ENCODE measurements around the gene RAB11FIP4. TPM values are rescaled to one million over a fixed set of nuclear protein-coding genes. Genes with fewer than 3 reads are reported as not detected.

RAB11FIP4 gene
- total and polyA plus RNA-seq, 9 of the 15 experiments (the other 6 are each of a cell fraction or from before 2014, with no cell fraction given), result 0.62 to 16.6 (median 8.9) TPM

GRCh38 chr17:31428111-31428510 is 36.6 kb downstream of the RAB11FIP4 start:
- Histone ChIP-seq H3K9me3 (replicated peaks; ENCODE audit: control insufficient read depth, insufficient read depth, low read depth, low read length) (0 out of 2 replicates have a peak, but pooled peaks cover 3% of the 10 kb centered on the region), H3K27me3 (ENCODE audit: control insufficient read depth in 2 of 2, insufficient read depth in 2 of 2, low read length in 2 of 2) (peaks cover 26 to 55% of the 10 kb centered on the region in 2 experiments), H3K4me2 (ENCODE audit: insufficient read depth, low read length) (no peak overlapping the region), H3K9ac (ENCODE audit: insufficient read depth in 1 of 2, low read depth in 2 of 2, low read length in 2 of 2) (no peak overlapping the region), H3K9me1 (ENCODE audit: control insufficient read depth, insufficient read depth, low read length) (no peaks in the 10 kb centered on the region), H3K36me3 (ENCODE audit: control insufficient read depth, insufficient read depth, low read length) (no peaks in the 10 kb centered on the region), H2AFZ (ENCODE audit: low read depth, low read length) (no peak overlapping the region), H4K20me1 (replicated peaks; ENCODE audit: control insufficient read depth, insufficient read depth, low read length) (peaks cover 5% of the 10 kb centered on the region; the same call in 1 of the 2 replicates), H3K79me2 (ENCODE audit: control insufficient read depth, insufficient read depth, low read length) (no peaks in the 10 kb centered on the region), H3K27ac (ENCODE audit: extremely low read depth, low read depth, low read length) (no peak overlapping the region), H3K4me1 (replicated peaks in 1 of 2; ENCODE audit: control insufficient read depth in 2 of 2, insufficient read depth in 2 of 2, low read length in 2 of 2) (peaks cover 0 to 9% of the 10 kb centered on the region in 2 experiments; a peak in 2 of 5 replicates), H3K4me3 (no peak overlapping the region)
- 1% methylated on average over 9 of the region's 10 CpGs for WGBS (ENCODE audit: insufficient coverage, low coverage, missing lambda C conversion rate)
- BruUV-seq (replicated peaks), result no TSS peak
- ATAC-seq (no peak), DNase-seq (ENCODE audit: extremely low read depth in 1 of 4, low spot score in 3 of 4) (no peak), FAIRE-seq (no peak)
- ChIA-PET POLR2A (interaction anchor here (0.6 to 0.9 kb wide), 2 partner anchors 94 to 467 kb away, joined by 3 read pairs; no protein-coding TSS in a partner anchor), CTCF (ENCODE audit: low intra/inter-chr PET ratio) (no interaction called here)
- TF ChIP-seq ZNF184 (CRISPR knock-in tag; IDR thresholded peaks at IDR 0.05), result no peak
- no peak for TF ChIP-seq ZNF444 (CRISPR knock-in tag; IDR thresholded peaks at IDR 0.05)
- no peak for TF ChIP-seq SMARCA4 (IDR thresholded peaks at IDR 0.05)
- no peak for TF ChIP-seq ZNF134 (CRISPR knock-in tag; conservative IDR thresholded peaks at IDR 0.05)
- no peak for TF ChIP-seq PATZ1 (CRISPR knock-in tag; IDR thresholded peaks at IDR 0.05; ENCODE audit: borderline replicate concordance)
- no peak for TF ChIP-seq HDAC2 (IDR thresholded peaks at IDR 0.05)
- TF ChIP-seq HES1 (IDR thresholded peaks at IDR 0.05; ENCODE audit: low read depth), result no peak
- TF ChIP-seq ZNF707 (CRISPR knock-in tag; conservative IDR thresholded peaks at IDR 0.05), result no peak
- TF ChIP-seq POLR2AphosphoS5 (IDR thresholded peaks at IDR 0.05; ENCODE audit: control insufficient read depth, insufficient read depth, low read depth, low read length), result no peak
- TF ChIP-seq ZNF24 (IDR thresholded peaks at IDR 0.05), result no peak
- TF ChIP-seq ZNF324 (CRISPR knock-in tag; IDR thresholded peaks at IDR 0.05), result no peak
- no peak for TF ChIP-seq HMG20A (CRISPR knock-in tag; conservative IDR thresholded peaks at IDR 0.05)
- no peak for TF ChIP-seq ZBED1 (IDR thresholded peaks at IDR 0.05)
- TF ChIP-seq ZNF121 (CRISPR knock-in tag; conservative IDR thresholded peaks at IDR 0.05), result no peak
- no peak for TF ChIP-seq XRCC5 (IDR thresholded peaks at IDR 0.05; ENCODE audit: low read depth, low read length)
- no peak for TF ChIP-seq GTF2A2 (tag; IDR thresholded peaks at IDR 0.05)
- no peak for TF ChIP-seq TRIM25 (IDR thresholded peaks at IDR 0.05; ENCODE audit: borderline replicate concordance)
- intact Hi-C loops (cut with micrococcal nuclease), result no loop called here
- in situ Hi-C loops (cut with MboI), result no loop called here

Data from K562 (cell line).